Measurements from ENCODE around the gene LYRM9.
"Not testable (repeated sequence)": the region's sequence is repeated elsewhere in the genome, so short reads cannot be mapped to it uniquely, and the experiment has no call there.

Gene LYRM9

DNA sequence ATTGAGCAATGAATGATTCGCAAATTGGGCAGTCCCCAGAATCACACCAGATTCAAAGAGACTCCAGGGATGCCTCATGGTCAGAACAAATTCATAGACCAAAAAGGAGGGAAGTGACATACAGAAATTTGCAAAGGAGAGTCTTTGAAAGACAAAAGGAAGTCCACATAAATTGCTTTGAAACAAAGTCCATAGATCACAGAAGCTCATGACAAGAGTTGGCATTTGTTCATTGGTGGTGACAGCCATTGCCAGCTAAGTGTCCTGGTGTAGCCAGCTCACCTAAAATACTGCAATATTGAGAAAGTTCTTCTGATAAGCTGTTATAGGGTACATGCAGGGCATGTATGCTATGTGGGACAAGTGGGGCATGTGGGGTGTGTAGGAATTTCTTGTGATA, 55.4 kb downstream of the LYRM9 start:
- not testable (repeated sequence) for H3K9me3 ChIP-seq (ENCODE audit: control insufficient read depth, insufficient read depth, low read length); H3K4me3 ChIP-seq (ENCODE audit: low read depth, low read length); H3K36me3 ChIP-seq (ENCODE audit: control insufficient read depth, insufficient read depth, low read length); H3K4me1 ChIP-seq (ENCODE audit: control insufficient read depth, insufficient read depth, low read length); H3K27me3 ChIP-seq (ENCODE audit: control insufficient read depth, insufficient read depth, low read length); H3K9ac ChIP-seq (ENCODE audit: low read depth, low read length); H3K27ac ChIP-seq (ENCODE audit: low read depth, low read length)

GRCh38 chr17:27836651-27837050, 56.5 kb downstream of the LYRM9 start:
- no peak overlapping the region for H3K27ac ChIP-seq (ENCODE audit: low read depth, low read length)
- H3K9me3 ChIP-seq (ENCODE audit: control insufficient read depth, insufficient read depth, low read length), result no peaks in the 10 kb centered on the region
- H3K9ac ChIP-seq (ENCODE audit: low read depth, low read length), result no peak overlapping the region
- no peaks in the 10 kb centered on the region for H3K36me3 ChIP-seq (ENCODE audit: control insufficient read depth, insufficient read depth, low read length)
- no peak overlapping the region for H3K4me3 ChIP-seq (ENCODE audit: low read depth, low read length)
- no peaks in the 10 kb centered on the region for H3K27me3 ChIP-seq (ENCODE audit: control insufficient read depth, insufficient read depth, low read length)
- no peaks in the 10 kb centered on the region for H3K4me1 ChIP-seq (ENCODE audit: control insufficient read depth, insufficient read depth, low read length)

GRCh38 chr17:27834571-27834970, 58.6 kb downstream of the LYRM9 start:
- Histone ChIP-seq H3K36me3 (ENCODE audit: control insufficient read depth, insufficient read depth, low read length) (no peaks in the 10 kb centered on the region), H3K4me1 (ENCODE audit: control insufficient read depth, insufficient read depth, low read length) (0 out of 2 replicates have a peak, but pooled peaks cover 5% of the 10 kb centered on the region), H3K9ac (ENCODE audit: low read depth, low read length) (no peak overlapping the region), H3K27me3 (ENCODE audit: control insufficient read depth, insufficient read depth, low read length) (no peaks in the 10 kb centered on the region), H3K9me3 (ENCODE audit: control insufficient read depth, insufficient read depth, low read length) (no peaks in the 10 kb centered on the region), H3K27ac (ENCODE audit: low read depth, low read length) (no peak overlapping the region), H3K4me3 (ENCODE audit: low read depth, low read length) (no peak overlapping the region)

DNA sequence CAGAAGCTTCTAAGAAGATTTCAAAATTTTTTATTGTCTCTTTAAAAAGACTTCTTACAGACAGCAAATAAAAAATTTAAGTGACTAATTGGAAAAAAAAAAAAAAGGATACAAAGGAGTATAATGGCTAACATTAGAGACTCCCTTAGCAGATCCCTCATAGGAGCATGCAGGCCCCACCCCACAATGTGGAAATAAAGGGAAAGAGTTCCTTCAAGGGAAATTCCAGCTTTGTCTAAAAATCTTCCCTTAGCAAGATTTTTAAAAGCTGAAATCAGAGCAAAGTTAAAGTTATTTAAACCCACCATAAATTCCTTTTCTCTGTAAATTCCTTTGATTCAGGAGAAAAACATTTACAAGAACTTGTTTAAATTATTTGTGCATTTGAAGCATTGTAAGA, 60.3 kb downstream of the LYRM9 start:
- no peak overlapping the region for H3K4me3 ChIP-seq (ENCODE audit: low read depth, low read length)
- H3K27me3 ChIP-seq (ENCODE audit: control insufficient read depth, insufficient read depth, low read length), result no peaks in the 10 kb centered on the region
- H3K36me3 ChIP-seq (ENCODE audit: control insufficient read depth, insufficient read depth, low read length), result no peaks in the 10 kb centered on the region
- no peak overlapping the region for H3K9ac ChIP-seq (ENCODE audit: low read depth, low read length)
- no peak overlapping the region for H3K27ac ChIP-seq (ENCODE audit: low read depth, low read length)
- H3K4me1 ChIP-seq (ENCODE audit: control insufficient read depth, insufficient read depth, low read length), result 0 out of 2 replicates have a peak, but pooled peaks cover 5% of the 10 kb centered on the region
- no peaks in the 10 kb centered on the region for H3K9me3 ChIP-seq (ENCODE audit: control insufficient read depth, insufficient read depth, low read length)

DNA sequence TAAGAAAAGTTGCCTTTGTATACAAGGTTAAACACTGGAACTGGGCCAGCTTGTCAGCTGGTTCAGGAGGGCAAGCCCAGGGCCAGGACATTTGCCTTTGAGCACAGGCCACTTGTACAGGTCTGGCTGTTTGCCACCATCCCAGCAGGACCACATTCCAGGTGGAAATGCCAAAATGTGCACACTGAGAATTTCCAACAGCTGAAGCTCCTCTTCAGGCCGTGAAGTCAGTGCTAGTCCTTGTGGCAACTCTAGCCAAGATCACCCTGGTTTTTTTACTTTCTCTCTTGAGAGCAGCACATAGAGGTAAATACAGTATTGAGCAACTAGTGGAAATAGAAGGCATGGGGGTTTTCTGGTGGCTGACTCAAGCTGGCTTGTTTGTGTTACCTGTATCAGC, 63.3 kb downstream of the LYRM9 start:
- H3K36me3 ChIP-seq (ENCODE audit: control insufficient read depth, insufficient read depth, low read length); H3K4me3 ChIP-seq (ENCODE audit: low read depth, low read length); H3K4me1 ChIP-seq (ENCODE audit: control insufficient read depth, insufficient read depth, low read length); H3K27me3 ChIP-seq (ENCODE audit: control insufficient read depth, insufficient read depth, low read length); H3K9ac ChIP-seq (ENCODE audit: low read depth, low read length); H3K27ac ChIP-seq (ENCODE audit: low read depth, low read length); H3K9me3 ChIP-seq (ENCODE audit: control insufficient read depth, insufficient read depth, low read length): not testable (repeated sequence)

- not testable (repeated sequence) for H3K27me3 ChIP-seq (ENCODE audit: control insufficient read depth, insufficient read depth, low read length); H3K9ac ChIP-seq (ENCODE audit: low read depth, low read length); H3K4me1 ChIP-seq (ENCODE audit: control insufficient read depth, insufficient read depth, low read length); H3K36me3 ChIP-seq (ENCODE audit: control insufficient read depth, insufficient read depth, low read length); H3K27ac ChIP-seq (ENCODE audit: low read depth, low read length); H3K4me3 ChIP-seq (ENCODE audit: low read depth, low read length); H3K9me3 ChIP-seq (ENCODE audit: control insufficient read depth, insufficient read depth, low read length)
These were observed 63.9 kb downstream of the LYRM9 start for GRCh38 chr17:27829143-27829711.
